SK-N-MC (cell line): Measurements from ENCODE around the gene DPF3.

Experiments used
- DNase-seq: peaks from one replicate; pipeline ENCODE4 v3.0.0-alpha.2; 2011; ENCODE audit warnings: low read depth, low spot score
- H3K27ac ChIP-seq: fragments of 200-600 bp; sonication (generic); 2 replicates; pipeline ENCODE4 v1.5.1; 2016; ENCODE audit warnings: mixed run types
- H3K36me3 ChIP-seq: fragments of 200-600 bp; sonication (generic); 2 replicates; pipeline ENCODE4 v1.6.1; 2017; ENCODE audit warnings: antibody characterized with exemption, low read length, mixed read lengths; ENCODE audit not compliant: insufficient read depth
- H3K4me3 ChIP-seq: fragments of 200-600 bp; sonication (generic); 2 replicates; pipeline ENCODE4 v1.5.1; 2016
- H3K9ac ChIP-seq: fragments of 200-600 bp; sonication (generic); 2 replicates; pipeline ENCODE4 v1.8.0; 2017; ENCODE audit warnings: mixed run types, mixed read lengths; ENCODE audit not compliant: insufficient read length
- H3K9me3 ChIP-seq: fragments of 200-600 bp; sonication (generic); 2 replicates; pipeline ENCODE4 v1.6.1; 2017; ENCODE audit warnings: low read depth, mild to moderate bottlenecking, antibody characterized with exemption, low read length, moderate library complexity, mixed read lengths
- EZH2 ChIP-seq: fragments of 200-600 bp; sonication (generic); IDR thresholded peaks from one replicate; pipeline ENCODE4 v1.6.1; 2017; ENCODE audit warnings: antibody characterized with exemption
- FOXP2 ChIP-seq: optimal IDR thresholded peaks from 2 replicates; pipeline ENCODE3; 2011; ENCODE audit warnings: mild to moderate bottlenecking, moderate library complexity; ENCODE audit not compliant: insufficient read depth; ENCODE audit errors: extremely low read length, control extremely low read depth
- POLR2AphosphoS5 ChIP-seq: IDR thresholded peaks from 2 replicates; pipeline ENCODE4 v1.6.1; 2012; ENCODE audit warnings: mild to moderate bottlenecking, low read depth, low read length, borderline replicate concordance

The DPF3 gene

GRCh38 chr14:72847721-72848120 is 46.2 kb downstream of the DPF3 start:
- no peaks in the 10 kb centered on the region for H3K36me3 ChIP-seq
- TF ChIP-seq FOXP2 = no peak
- no peak for TF ChIP-seq EZH2
- TF ChIP-seq POLR2AphosphoS5 = no peak
- H3K27ac ChIP-seq = no peak overlapping the region
- H3K9ac ChIP-seq = no peak overlapping the region
- no peak for DNase-seq
- H3K4me3 ChIP-seq = no peak overlapping the region
- H3K9me3 ChIP-seq = no peaks in the 10 kb centered on the region

DNA sequence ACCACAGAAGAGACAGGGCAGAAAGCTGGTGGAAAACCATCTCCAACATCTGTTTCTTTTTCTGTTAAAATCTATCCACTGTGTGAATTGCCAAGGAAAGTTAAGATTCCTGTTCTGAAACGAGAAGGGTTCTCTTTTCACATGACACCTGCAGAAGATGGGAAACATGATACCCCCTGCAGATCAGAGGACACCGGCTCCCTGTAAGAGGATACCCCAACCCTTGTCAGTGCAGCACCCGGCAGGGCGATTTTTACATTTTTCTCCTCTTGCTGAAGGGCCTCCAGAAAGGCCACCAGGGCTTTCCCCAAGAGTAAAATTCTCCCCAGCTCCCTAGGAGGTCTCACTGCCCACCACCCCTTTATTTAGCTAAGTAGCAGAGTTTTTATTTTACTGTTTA is 48.2 kb downstream of the DPF3 start:
- TF ChIP-seq POLR2AphosphoS5 (no peak), EZH2 (no peak), FOXP2 (no peak)
- Histone ChIP-seq H3K36me3 (no peaks in the 10 kb centered on the region), H3K4me3 (no peak overlapping the region), H3K27ac (no peak overlapping the region), H3K9me3 (no peaks in the 10 kb centered on the region), H3K9ac (no peak overlapping the region)
- no peak for DNase-seq

DNA sequence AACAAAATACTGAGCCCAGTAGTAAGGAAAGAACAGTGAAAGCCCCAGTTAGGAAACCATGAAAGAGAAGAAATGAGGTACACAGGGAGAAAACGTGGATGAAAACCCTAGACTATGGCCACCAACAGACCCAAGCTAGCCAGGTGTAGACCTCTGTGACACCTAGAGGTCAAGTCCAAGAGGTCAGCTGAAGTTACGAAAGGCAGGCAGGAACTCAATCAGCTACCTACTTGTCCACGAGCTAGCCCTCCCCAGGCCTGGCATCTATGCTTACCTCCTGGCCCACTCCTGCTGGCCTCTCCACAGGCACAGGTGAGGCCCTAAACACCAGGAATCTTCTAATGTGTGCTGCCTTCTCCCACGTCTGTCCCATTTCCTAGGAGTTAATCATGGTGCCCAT is 48.7 kb downstream of the DPF3 start:
- Histone ChIP-seq H3K4me3 (no peak overlapping the region), H3K36me3 (no peaks in the 10 kb centered on the region), H3K9me3 (no peaks in the 10 kb centered on the region), H3K9ac (no peak overlapping the region), H3K27ac (no peak overlapping the region)
- no peak for TF ChIP-seq POLR2AphosphoS5
- no peak for TF ChIP-seq FOXP2
- DNase-seq = no peak

DNA sequence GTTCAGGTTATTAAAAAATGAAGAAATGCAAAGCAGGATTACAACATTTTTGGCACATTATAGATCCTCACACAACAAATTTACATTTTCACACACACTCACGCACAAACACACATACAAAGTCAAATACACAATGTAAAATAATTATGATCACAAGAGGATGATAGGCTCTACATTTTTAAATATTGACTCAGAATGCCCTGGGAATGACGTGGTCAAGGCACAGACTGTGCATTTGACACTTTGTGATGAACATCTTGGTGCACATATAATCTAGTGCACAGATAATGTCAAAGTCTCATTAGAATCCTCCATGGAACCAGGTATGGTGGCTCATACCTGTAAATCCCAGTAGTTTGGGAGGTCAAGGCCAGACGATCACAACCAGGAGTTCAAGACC is 49.4 kb downstream of the DPF3 start:
- Histone ChIP-seq H3K9me3 (no peaks in the 10 kb centered on the region), H3K9ac (no peak overlapping the region), H3K36me3 (no peaks in the 10 kb centered on the region), H3K4me3 (no peak overlapping the region), H3K27ac (no peak overlapping the region)
- TF ChIP-seq POLR2AphosphoS5 (no peak), FOXP2 (no peak), EZH2 (no peak)
- DNase-seq = no peak

GRCh38 chr14:72839753-72840607 is 53.9 kb downstream of the DPF3 start:
- no peak for TF ChIP-seq EZH2
- TF ChIP-seq FOXP2 = no peak
- TF ChIP-seq POLR2AphosphoS5 = no peak
- Histone ChIP-seq H3K27ac (no peak overlapping the region), H3K36me3 (no peaks in the 10 kb centered on the region), H3K9me3 (no peaks in the 10 kb centered on the region), H3K4me3 (no peak overlapping the region), H3K9ac (no peak overlapping the region)
- DNase-seq = no peak

DNA sequence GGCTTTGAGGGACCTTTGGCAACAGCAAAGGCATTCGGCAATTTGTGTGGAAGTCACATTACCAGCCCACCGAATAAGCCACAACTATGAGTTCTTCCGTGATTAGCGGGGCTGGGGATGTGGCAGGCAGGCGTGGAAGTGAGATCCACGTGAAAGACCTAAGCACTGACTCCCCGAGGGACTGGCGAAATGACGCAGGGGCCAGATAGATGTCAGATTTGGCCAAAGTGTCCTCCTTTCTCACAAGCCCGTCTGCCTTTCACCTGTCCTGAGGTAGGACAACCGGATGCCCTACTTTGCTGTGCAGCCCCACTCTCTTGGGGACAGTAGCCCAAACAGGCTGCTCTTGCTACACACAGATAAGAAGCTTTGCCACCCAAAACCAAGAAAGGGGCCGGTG is 54.5 kb downstream of the DPF3 start:
- H3K4me3 ChIP-seq = no peak overlapping the region
- no peak overlapping the region for H3K9ac ChIP-seq
- no peak for DNase-seq
- H3K9me3 ChIP-seq = no peaks in the 10 kb centered on the region
- H3K27ac ChIP-seq = no peak overlapping the region
- TF ChIP-seq POLR2AphosphoS5 (no peak), FOXP2 (no peak), EZH2 (no peak)
- H3K36me3 ChIP-seq = no peaks in the 10 kb centered on the region

- Histone ChIP-seq H3K4me3 (no peak overlapping the region), H3K9ac (no peak overlapping the region), H3K27ac (no peak overlapping the region), H3K36me3 (no peaks in the 10 kb centered on the region), H3K9me3 (no peaks in the 10 kb centered on the region)
- DNase-seq = no peak
- TF ChIP-seq FOXP2 (no peak), POLR2AphosphoS5 (no peak)
These were observed 57.8 kb downstream of the DPF3 start for GRCh38 chr14:72836085-72836484.

- no peaks in the 10 kb centered on the region for H3K36me3 ChIP-seq
- no peak overlapping the region for H3K9ac ChIP-seq
- no peak overlapping the region for H3K27ac ChIP-seq
- DNase-seq = no peak
- no peaks in the 10 kb centered on the region for H3K9me3 ChIP-seq
- no peak overlapping the region for H3K4me3 ChIP-seq
- TF ChIP-seq POLR2AphosphoS5 (no peak), EZH2 (no peak), FOXP2 (no peak)
These were observed 60.7 kb downstream of the DPF3 start for GRCh38 chr14:72833174-72833573.
